Naive thymus-derived CD4-positive, alpha-beta T cell (primary cell): ENCODE data around the gene TMEM134. TPM values are rescaled to one million over a fixed set of nuclear protein-coding genes. Genes with fewer than 3 reads are reported as not detected.

Experiments
- ATAC-seq: fragments of 150-1000 bp; cut with Tn5 transposase; 2 replicates; pipeline ENCODE4 v1.10.0; 2021; ENCODE audit warnings: mild to moderate bottlenecking, moderate library complexity
- CTCF ChIA-PET: fragments of 350-600 bp; sonication (Branson Sonifier 250); formaldehyde crosslinking; loops from one replicate; lab custom pipeline; 2021; ENCODE audit warnings: antibody characterized with exemption; lab: Charles Lee
- POLR2A ChIA-PET: fragments of 350-600 bp; sonication (Branson Sonifier 250); formaldehyde crosslinking; loops from one replicate; lab custom pipeline; 2021; ENCODE audit warnings: antibody characterized with exemption, inconsistent platforms; lab: Charles Lee
- DNase-seq, 9 donors: peaks; one replicate each; pipeline versions ENCODE4 v3.0.0 to v3.0.0-alpha.2; 2020 to 2022; ENCODE audit warnings: mixed read lengths in 1 of 9
- H3K27ac ChIP-seq: one replicate; pipeline ENCODE4 v1.7.0; 2013; ENCODE audit warnings: mild to moderate bottlenecking, low read depth, low read length, moderate library complexity
- H3K27me3 ChIP-seq, 2 donors: one replicate each; pipeline ENCODE4 v1.7.0; 2013; ENCODE audit warnings: low read length in 2 of 2, mild to moderate bottlenecking in 2 of 2, moderate library complexity in 2 of 2; ENCODE audit not compliant: control insufficient read depth in 2 of 2, insufficient read depth in 2 of 2
- H3K36me3 ChIP-seq, 3 experiments: 1 replicate in 2 of 3; 2 replicates in 1 of 3; pipeline ENCODE4 v1.7.0; 2013; ENCODE audit warnings: low read length in 3 of 3, mild to moderate bottlenecking in 3 of 3, moderate library complexity in 1 of 3; ENCODE audit not compliant: insufficient read depth in 3 of 3, control insufficient read depth in 2 of 3
- H3K4me1 ChIP-seq, 2 donors: one replicate each; pipeline ENCODE4 v1.7.0; 2013; ENCODE audit warnings: low read length in 2 of 2, mild to moderate bottlenecking in 2 of 2, moderate library complexity in 1 of 2; ENCODE audit not compliant: control insufficient read depth in 2 of 2, insufficient read depth in 2 of 2
- H3K4me3 ChIP-seq: 2 replicates; pipeline ENCODE4 v1.7.0; 2013; ENCODE audit warnings: mild to moderate bottlenecking, low read length
- H3K9me3 ChIP-seq, 3 experiments: 1 replicate in 2 of 3; 2 replicates in 1 of 3; pipeline ENCODE4 v1.7.0; 2013; ENCODE audit warnings: low read length in 3 of 3; ENCODE audit not compliant: control insufficient read depth in 2 of 3
- H3K27ac Mint-ChIP-seq, 9 donors: one replicate each; pipeline ENCODE4 v1.8.0; 2020 to 2022; ENCODE audit warnings: mixed read lengths in 9 of 9, mild to moderate bottlenecking in 8 of 9, moderate library complexity in 5 of 9, inconsistent platforms in 2 of 9
- H3K27me3 Mint-ChIP-seq, 5 donors: one replicate each; pipeline ENCODE4 v1.8.0; 2021 to 2022; ENCODE audit warnings: mixed read lengths in 5 of 5, mild to moderate bottlenecking in 1 of 5
- H3K36me3 Mint-ChIP-seq, 5 donors: one replicate each; pipeline ENCODE4 v1.8.0; 2020 to 2022; ENCODE audit warnings: mixed read lengths in 5 of 5, mild to moderate bottlenecking in 3 of 5, inconsistent platforms in 1 of 5
- H3K4me1 Mint-ChIP-seq, 7 donors: one replicate each; pipeline ENCODE4 v1.8.0; 2020 to 2022; ENCODE audit warnings: mixed read lengths in 7 of 7, mild to moderate bottlenecking in 3 of 7, inconsistent platforms in 1 of 7
- H3K4me3 Mint-ChIP-seq, 10 donors: one replicate each; pipeline ENCODE4 v1.8.0; 2020 to 2022; ENCODE audit warnings: mild to moderate bottlenecking in 10 of 10, mixed read lengths in 10 of 10, moderate library complexity in 6 of 10, inconsistent platforms in 2 of 10
- H3K9me3 Mint-ChIP-seq, 11 donors: one replicate each; pipeline ENCODE4 v1.8.0; 2020 to 2022; ENCODE audit warnings: mixed read lengths in 11 of 11, mild to moderate bottlenecking in 4 of 11, inconsistent platforms in 1 of 11, moderate library complexity in 1 of 11
- intact Hi-C, 2 donors: fragments of 100-400 bp; cut with micrococcal nuclease; formaldehyde crosslinking; loops; one replicate each; pipeline ENCODE4 v1.15.1; 2023
- polyA plus RNA-seq, 2 donors: library from polyadenylated mRNA; unstranded; fragments of 300-500 nt; fragmentation: Illumina TruSeq; gene quantifications; one replicate each; pipeline ENCODE4 v1.2.3, GENCODE V29; 2021
- total RNA-seq, 6 experiments: library from RNA in 5 of 6; stranded (reverse) in 5 of 6; gene quantifications; 1 replicate in 5 of 6; 2 replicates in 1 of 6; pipeline ENCODE4 v1.2.3 and lab custom pipeline; 2021 to 2026

Gene TMEM134
- total and polyA plus RNA-seq, 7 experiments from 2014 or later = 52.4 to 143 (median 88.2) TPM

DNA sequence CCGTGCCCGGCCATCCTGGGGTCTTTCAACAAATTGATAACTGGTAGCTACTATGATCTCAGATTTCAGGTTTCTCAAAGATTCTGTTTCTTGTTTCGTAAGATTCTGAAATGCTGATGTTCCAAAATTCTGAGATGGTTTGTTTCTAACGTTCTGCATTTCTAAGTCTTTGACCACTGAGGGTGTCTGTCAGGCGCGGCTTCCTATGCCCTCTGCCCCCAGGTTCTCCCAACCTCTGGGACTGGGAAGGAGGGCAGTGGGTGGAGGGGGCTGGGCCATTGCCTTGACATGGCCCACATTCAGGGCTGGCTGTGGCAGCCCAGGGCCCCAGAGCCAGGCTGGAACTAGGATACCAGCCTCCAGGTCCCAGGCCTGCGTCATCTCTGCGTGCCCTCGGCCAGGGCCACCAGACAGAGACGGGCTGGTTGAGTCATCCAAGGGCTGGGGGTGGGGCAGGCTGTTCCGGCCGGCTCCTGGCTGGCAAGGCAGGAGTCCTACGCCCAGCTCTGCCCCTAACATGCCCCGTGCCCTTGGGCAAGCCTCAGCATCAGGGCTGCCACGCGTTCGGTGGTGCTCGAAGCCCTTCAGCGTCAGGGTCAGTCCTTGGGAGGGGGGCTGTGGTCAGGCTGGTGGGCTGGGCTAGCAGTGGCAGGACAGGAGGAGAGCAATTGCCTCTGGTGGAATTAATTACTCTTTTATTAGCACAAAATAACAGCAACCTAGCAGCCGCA lies 5.2 kb downstream of the TMEM134 start:
- peaks cover 0 to 2% (median 0%) of the 10 kb centered on the region in 5 donors for H3K27me3 Mint-ChIP-seq
- ATAC-seq = peak; percentile 28
- Histone ChIP-seq H3K9me3 (no peaks in the 10 kb centered on the region), H3K36me3 (peaks cover 0 to 2% (median 0%) of the 10 kb centered on the region in 3 experiments), H3K27me3 (no peaks in the 10 kb centered on the region), H3K4me3 (peak overlapping the region; percentile 66), H3K4me1 (peaks cover 20 to 37% of the 10 kb centered on the region in 2 donors), H3K27ac (peak overlapping the region; percentile 96)
- CTCF ChIA-PET = no interaction called here
- intact Hi-C loops = loop anchor here (1.0 to 2.0 kb wide), 12 partner anchors 17 to 142 kb away; partner anchors contain the start of genes CDK2AP2 (in 2 of the 2), PTPRCAP (in 2 of the 2), RAD9A (in 2 of the 2) and NDUFV1 (in 1 of the 2)
- H3K27ac Mint-ChIP-seq = peak overlapping the region; percentile 82 to 97 (median 93)
- peaks cover 0 to 9% (median 0%) of the 10 kb centered on the region in 5 donors for H3K36me3 Mint-ChIP-seq
- peaks cover 23 to 44% (median 33%) of the 10 kb centered on the region in 7 donors for H3K4me1 Mint-ChIP-seq
- POLR2A ChIA-PET = interaction anchor here (0.9 to 18.3 kb wide), 4 partner anchors 16 to 62 kb away, joined by 3 to 206 read pairs (median 103); partner anchors contain the start of genes CORO1B, GPR152, PITPNM1 and PPP1CA
- H3K9me3 Mint-ChIP-seq = no peaks in the 10 kb centered on the region
- H3K4me3 Mint-ChIP-seq = peak overlapping the region; percentile 75 to 94 (median 87)
- peak in 1 of 9 donors; percentile 12 for DNase-seq

GRCh38 chr11:67463186-67463585 lies 5.9 kb downstream of the TMEM134 start:
- no peaks in the 10 kb centered on the region for H3K9me3 Mint-ChIP-seq
- Histone ChIP-seq H3K36me3 (no peaks in the 10 kb centered on the region), H3K4me1 (peaks cover 17 to 33% of the 10 kb centered on the region in 2 donors), H3K27ac (no peak overlapping the region), H3K4me3 (no peak overlapping the region), H3K9me3 (no peaks in the 10 kb centered on the region), H3K27me3 (no peaks in the 10 kb centered on the region)
- H3K27ac Mint-ChIP-seq = peak overlapping the region in 4 of 9 donors; percentile 10 to 96 (median 37)
- peaks cover 0 to 9% (median 0%) of the 10 kb centered on the region in 5 donors for H3K36me3 Mint-ChIP-seq
- DNase-seq = no peak
- POLR2A ChIA-PET = interaction anchor here (0.6 to 18.3 kb wide), 4 partner anchors 15 to 61 kb away, joined by 3 to 206 read pairs (median 103); partner anchors contain the start of genes CORO1B, GPR152, PPP1CA and PTPRCAP
- CTCF ChIA-PET = no interaction called here
- no peak for ATAC-seq
- peaks cover 20 to 40% (median 29%) of the 10 kb centered on the region in 7 donors for H3K4me1 Mint-ChIP-seq
- H3K27me3 Mint-ChIP-seq = peaks cover 0 to 2% (median 0%) of the 10 kb centered on the region in 5 donors
- peak overlapping the region in 2 of 10 donors; percentile 4 to 58 for H3K4me3 Mint-ChIP-seq
- intact Hi-C loops = no loop called here

GRCh38 chr11:67458266-67458665 lies 10.8 kb downstream of the TMEM134 start:
- H3K36me3 ChIP-seq = no peaks in the 10 kb centered on the region
- no peaks in the 10 kb centered on the region for H3K9me3 ChIP-seq
- Mint-ChIP-seq H3K9me3 (peaks cover 0 to 6% (median 0%) of the 10 kb centered on the region in 11 donors), H3K4me3 (no peak overlapping the region), H3K4me1 (peaks cover 0 to 9% (median 5%) of the 10 kb centered on the region in 7 donors), H3K27ac (no peak overlapping the region), H3K36me3 (no peaks in the 10 kb centered on the region), H3K27me3 (peaks cover 0 to 2% (median 0%) of the 10 kb centered on the region in 5 donors)
- ATAC-seq = no peak
- DNase-seq = no peak
- CTCF ChIA-PET = no interaction called here
- H3K4me1 ChIP-seq = no peaks in the 10 kb centered on the region
- H3K27me3 ChIP-seq = no peaks in the 10 kb centered on the region
- intact Hi-C loops = no loop called here
- H3K4me3 ChIP-seq = no peak overlapping the region
- no peak overlapping the region for H3K27ac ChIP-seq
- POLR2A ChIA-PET = interaction anchor here (1.0 to 18.3 kb wide), 7 partner anchors 10 to 57 kb away, joined by 3 to 206 read pairs (median 7); partner anchors contain the start of genes CORO1B, GPR152, PITPNM1 and PPP1CA

GRCh38 chr11:67457453-67457852 lies 11.6 kb downstream of the TMEM134 start:
- CTCF ChIA-PET = no interaction called here
- no peak for DNase-seq
- no peaks in the 10 kb centered on the region for H3K4me1 ChIP-seq

GRCh38 chr11:67456068-67456705 lies 12.9 kb downstream of the TMEM134 start:
- peaks cover 0 to 6% (median 0%) of the 10 kb centered on the region in 11 donors for H3K9me3 Mint-ChIP-seq
- H3K4me3 Mint-ChIP-seq = no peak overlapping the region
- no peak for ATAC-seq
- ChIA-PET POLR2A (interaction anchor here (0.7 to 18.3 kb wide), 10 partner anchors 8 to 62 kb away, joined by 3 to 206 read pairs (median 6); partner anchors contain the start of genes AIP, CORO1B, GPR152 and PPP1CA), CTCF (no interaction called here)
- DNase-seq = no peak
- H3K36me3 Mint-ChIP-seq = no peaks in the 10 kb centered on the region
- H3K27ac Mint-ChIP-seq = peak overlapping the region in 1 of 9 donors; percentile 58
- peaks cover 0 to 2% (median 0%) of the 10 kb centered on the region in 5 donors for H3K27me3 Mint-ChIP-seq
- no peaks in the 10 kb centered on the region for H3K4me1 ChIP-seq
- no peaks in the 10 kb centered on the region for H3K27me3 ChIP-seq
- H3K27ac ChIP-seq = no peak overlapping the region
- no peaks in the 10 kb centered on the region for H3K9me3 ChIP-seq
- H3K36me3 ChIP-seq = no peaks in the 10 kb centered on the region
- intact Hi-C loops = no loop called here
- H3K4me3 ChIP-seq = no peak overlapping the region
- peaks cover 0 to 15% (median 9%) of the 10 kb centered on the region in 7 donors for H3K4me1 Mint-ChIP-seq

More at GRCh38 chr11:67457453-67457852, 11.6 kb downstream of the TMEM134 start:
- Histone ChIP-seq H3K27ac (no peak overlapping the region), H3K36me3 (no peaks in the 10 kb centered on the region), H3K27me3 (no peaks in the 10 kb centered on the region), H3K9me3 (no peaks in the 10 kb centered on the region), H3K4me3 (no peak overlapping the region)
- POLR2A ChIA-PET = interaction anchor here (1.0 to 18.3 kb wide), 8 partner anchors 8 to 49 kb away, joined by 3 to 206 read pairs (median 16); partner anchors contain the start of genes AIP, CORO1B, GPR152 and PTPRCAP
- ATAC-seq = no peak
- intact Hi-C loops = no loop called here
- no peaks in the 10 kb centered on the region for H3K36me3 Mint-ChIP-seq
- H3K27ac Mint-ChIP-seq = no peak overlapping the region
- H3K27me3 Mint-ChIP-seq = peaks cover 0 to 2% (median 0%) of the 10 kb centered on the region in 5 donors
- H3K9me3 Mint-ChIP-seq = peaks cover 0 to 6% (median 0%) of the 10 kb centered on the region in 11 donors
- peaks cover 0 to 11% (median 8%) of the 10 kb centered on the region in 7 donors for H3K4me1 Mint-ChIP-seq
- no peak overlapping the region for H3K4me3 Mint-ChIP-seq

- ChIA-PET POLR2A (interaction anchor here (0.6 to 18.3 kb wide), 6 partner anchors 7 to 44 kb away, joined by 3 to 206 read pairs (median 16); partner anchors contain the start of genes CORO1B, GPR152 and PTPRCAP), CTCF (no interaction called here)
- Histone ChIP-seq H3K4me1 (peaks cover 0 to 2% of the 10 kb centered on the region in 2 donors), H3K27me3 (no peaks in the 10 kb centered on the region), H3K4me3 (no peak within 1 kb of the TSS), H3K36me3 (no peaks in the 10 kb centered on the region), H3K9me3 (no peaks in the 10 kb centered on the region), H3K27ac (no peak within 1 kb of the TSS)
- DNase-seq (no peak), ATAC-seq (no peak)
- H3K36me3 Mint-ChIP-seq = no peaks in the 10 kb centered on the region
- H3K27me3 Mint-ChIP-seq = no peaks in the 10 kb centered on the region
- H3K4me1 Mint-ChIP-seq = peaks cover 0 to 22% (median 8%) of the 10 kb centered on the region in 7 donors
- H3K4me3 Mint-ChIP-seq = peak within 1 kb of the TSS in 1 of 10 donors; percentile 69
- peak within 1 kb of the TSS in 2 of 9 donors; percentile 10 to 31 for H3K27ac Mint-ChIP-seq
- H3K9me3 Mint-ChIP-seq = peaks cover 0 to 6% (median 0%) of the 10 kb centered on the region in 11 donors
- intact Hi-C loops = no loop called here
These were observed 14.0 kb downstream of the TMEM134 start, which contains the start of gene CABP4 for GRCh38 chr11:67455054-67455453. TSS of gene CABP4 (plus strand) at chr11:67455354. CDS start at chr11:67455424, 70 bp downstream.
